Ovary (tissue), 9 donors: ENCODE results near the gene INPP5A. TPM values are rescaled to one million over a fixed set of nuclear protein-coding genes. Genes with fewer than 3 reads are reported as not detected.
A peak's percentile ranks its signal among the peaks of the same experiment; 100 is the strongest.

Experiments
- DNase-seq, 5 donors: peaks; one replicate each; pipeline ENCODE4 v3.0.0-alpha.2; 2019 to 2020
- H3K27ac ChIP-seq, 2 donors: fragments of 200-600 bp; one replicate each; pipeline versions ENCODE4 v1.5.1 to v1.8.0; 2019 to 2022
- H3K27me3 ChIP-seq: fragments of 200-600 bp; one replicate; pipeline ENCODE4 v1.8.0; 2022
- H3K36me3 ChIP-seq: fragments of 200-600 bp; sonication (generic); one replicate; pipeline ENCODE4 v1.5.1; 2019
- H3K4me1 ChIP-seq: one replicate; pipeline ENCODE4 v1.8.1; 2013; ENCODE audit warnings: mild to moderate bottlenecking, moderate library complexity; ENCODE audit not compliant: insufficient read depth
- H3K4me3 ChIP-seq: fragments of 200-600 bp; sonication (generic); one replicate; pipeline ENCODE4 v1.5.1; 2017
- H3K9me3 ChIP-seq, 2 donors: fragments of 200-600 bp in 1 of 2; sonication (generic) in 1 of 2; one replicate each; pipeline versions ENCODE4 v1.5.1 to v1.8.1; 2013 to 2019; ENCODE audit warnings: mild to moderate bottlenecking in 1 of 2, moderate library complexity in 1 of 2
- CTCF ChIP-seq, 3 donors: fragments of 450-650 bp in 2 of 3; fragments of 200-600 bp in 1 of 3; IDR thresholded peaks; one replicate each; pipeline versions ENCODE4 v1.5.1 to v1.8.0; 2016 to 2022; ENCODE audit warnings: antibody characterized with exemption in 3 of 3, mild to moderate bottlenecking in 1 of 3
- EP300 ChIP-seq: sonication (generic); formaldehyde crosslinking; IDR thresholded peaks from one replicate; pipeline ENCODE4 v1.6.1; 2017; ENCODE audit warnings: antibody characterized with exemption
- POLR2A ChIP-seq: fragments of 450-650 bp; IDR thresholded peaks from one replicate; pipeline ENCODE4 v1.6.1; 2017; ENCODE audit warnings: antibody characterized with exemption, mild to moderate bottlenecking, moderate library complexity
- WGBS, 3 donors: extraction: QIAGEN DNeasy Blood & Tissue Kit in 1 of 3; methylation state at CpG; one replicate each; pipeline versions ENCODE4 v1.1.5 to v1.1.7; 2013 to 2017; 5-methylcytosine and 5-hydroxymethylcytosine counted together
- intact Hi-C, 4 donors: fragments of 100-400 bp; cut with DNase I; formaldehyde crosslinking; loops; one replicate each; pipeline versions ENCODE4 v1.11.0 to v1.15.1; 2022 to 2023
- polyA plus RNA-seq, 2 donors: library from polyadenylated mRNA; stranded (reverse); fragments of 200-250 nt in 1 of 2; fragments of 350-450 nt in 1 of 2; fragmentation: Illumina TruSeq in 1 of 2; extraction: RNeasy Lipid Tissue Mini Kit (QIAGEN cat#74804) in 1 of 2; gene quantifications; one replicate each; pipeline ENCODE4 v1.2.3, GENCODE V29; 2013 to 2014
- total RNA-seq, 7 donors: library from RNA; depleted of rRNA in 2 of 7; stranded (reverse); fragments of >200 nt in 2 of 7; fragmentation: NEBNext Ultra II Directional in 3 of 7; extraction: Animal tissue kit (Norgen Biotek cat#: 25700) in 3 of 7; gene quantifications; one replicate each; pipeline versions ENCODE4 v1.1.0 to v1.2.4, GENCODE V29; 2016 to 2023
- donor health status: DM: no; HTN: no; CAD: no; lungs with moderate emphysema.
- donor health status: DM: no; HTN: no; CAD: no.
- donor health status: Bipolar disorder and iron deficiency.
- donor health status: DM: yes; HTN: yes; CAD: no.
- donor health status: DM: no; HTN: no; CAD: no.
- donor health status: DM: yes; HTN: yes; CAD: no.

The INPP5A gene
- total and polyA plus RNA-seq, 9 donors, result 19.8 to 41.2 (median 35.3) TPM

GRCh38 chr10:132708441-132708840, 170.9 kb downstream of the INPP5A start:
- DNase-seq, result peak in 2 of 5 donors; percentile 3 to 12
- H3K4me1 ChIP-seq, result no peaks in the 10 kb centered on the region
- H3K27ac ChIP-seq, result no peak overlapping the region
- TF ChIP-seq CTCF (IDR thresholded peaks at IDR 0.05), result no peak
- no peak for TF ChIP-seq POLR2A
- no peak for TF ChIP-seq EP300
- no peak overlapping the region for H3K4me3 ChIP-seq
- intact Hi-C loops, result no loop called here
- 92 to 95% (median 94%) methylated on average over 15 of the region's 15 CpGs for WGBS, 3 donors
- H3K27me3 ChIP-seq, result no peaks in the 10 kb centered on the region
- no peaks in the 10 kb centered on the region for H3K9me3 ChIP-seq
- no peaks in the 10 kb centered on the region for H3K36me3 ChIP-seq

GRCh38 chr10:132708936-132709335, 171.3 kb downstream of the INPP5A start:
- 75 to 80% (median 76%) methylated on average over 4 of the region's 4 CpGs for WGBS, 3 donors
- H3K36me3 ChIP-seq, result no peaks in the 10 kb centered on the region

GRCh38 chr10:132709471-132709951, 171.9 kb downstream of the INPP5A start:
- WGBS, 3 donors, result 91 to 93% (median 93%) methylated on average over 12 to 13 of the region's 13 CpGs
- no peaks in the 10 kb centered on the region for H3K27me3 ChIP-seq
- intact Hi-C loops, result no loop called here
- no peak overlapping the region for H3K27ac ChIP-seq
- TF ChIP-seq EP300 (no peak), CTCF (IDR thresholded peaks at IDR 0.05) (no peak)
- H3K9me3 ChIP-seq, result no peaks in the 10 kb centered on the region
- H3K36me3 ChIP-seq, result no peaks in the 10 kb centered on the region
- no peak overlapping the region for H3K4me3 ChIP-seq
- peak in 1 of 5 donors; percentile 13 for DNase-seq
- no peaks in the 10 kb centered on the region for H3K4me1 ChIP-seq

More at GRCh38 chr10:132708936-132709335, 171.3 kb downstream of the INPP5A start:
- DNase-seq, result peak in 2 of 5 donors; percentile 4
- H3K4me1 ChIP-seq, result no peaks in the 10 kb centered on the region
- H3K27me3 ChIP-seq, result no peaks in the 10 kb centered on the region
- intact Hi-C loops, result no loop called here
- no peak for TF ChIP-seq POLR2A
- no peak for TF ChIP-seq CTCF (IDR thresholded peaks at IDR 0.05)
- no peak for TF ChIP-seq EP300
- no peak overlapping the region for H3K27ac ChIP-seq
- H3K9me3 ChIP-seq, result no peaks in the 10 kb centered on the region
- H3K4me3 ChIP-seq, result no peak overlapping the region

GRCh38 chr10:132710036-132710686, 172.6 kb downstream of the INPP5A start:
- Histone ChIP-seq H3K36me3 (no peaks in the 10 kb centered on the region), H3K4me3 (no peak overlapping the region), H3K27ac (no peak overlapping the region), H3K4me1 (no peaks in the 10 kb centered on the region), H3K27me3 (no peaks in the 10 kb centered on the region), H3K9me3 (no peaks in the 10 kb centered on the region)
- peak in 1 of 5 donors; percentile 12 for DNase-seq
- intact Hi-C loops, result no loop called here
- 92 to 95% (median 94%) methylated on average over 22 of the region's 22 CpGs for WGBS, 3 donors
- TF ChIP-seq POLR2A (no peak), EP300 (no peak), CTCF (IDR thresholded peaks at IDR 0.05) (no peak)
